HepG2 (cell line): Measurements from ENCODE around the gene SMAD7.

Source experiments
- ATF1 ChIP-seq: IDR thresholded peaks from 2 replicates; pipeline ENCODE4 v1.6.1; 2016; ENCODE audit warnings: mild to moderate bottlenecking, control low read depth
- KDM1A ChIP-seq: IDR thresholded peaks from 2 replicates; pipeline ENCODE4 v1.6.1; 2016; ENCODE audit warnings: missing compliant biosample characterization
- SIN3B ChIP-seq: fragments of 150-350 bp; IDR thresholded peaks from 2 replicates; pipeline ENCODE4 v1.6.1; 2014; ENCODE audit warnings: low read length
- TF ChIP-seq, protein P1 (sequence below): sonication (generic); formaldehyde crosslinking; IDR thresholded peaks from 2 replicates; pipeline ENCODE4 v1.5.0; 2020; ENCODE audit warnings: mild to moderate bottlenecking, missing genetic modification reagents, moderate library complexity
- TF ChIP-seq, protein P2 (sequence below): sonication (generic); formaldehyde crosslinking; IDR thresholded peaks from 2 replicates; pipeline ENCODE4 v1.8.1; 2023; ENCODE audit warnings: mild to moderate bottlenecking, missing genetic modification reagents

DNA sequence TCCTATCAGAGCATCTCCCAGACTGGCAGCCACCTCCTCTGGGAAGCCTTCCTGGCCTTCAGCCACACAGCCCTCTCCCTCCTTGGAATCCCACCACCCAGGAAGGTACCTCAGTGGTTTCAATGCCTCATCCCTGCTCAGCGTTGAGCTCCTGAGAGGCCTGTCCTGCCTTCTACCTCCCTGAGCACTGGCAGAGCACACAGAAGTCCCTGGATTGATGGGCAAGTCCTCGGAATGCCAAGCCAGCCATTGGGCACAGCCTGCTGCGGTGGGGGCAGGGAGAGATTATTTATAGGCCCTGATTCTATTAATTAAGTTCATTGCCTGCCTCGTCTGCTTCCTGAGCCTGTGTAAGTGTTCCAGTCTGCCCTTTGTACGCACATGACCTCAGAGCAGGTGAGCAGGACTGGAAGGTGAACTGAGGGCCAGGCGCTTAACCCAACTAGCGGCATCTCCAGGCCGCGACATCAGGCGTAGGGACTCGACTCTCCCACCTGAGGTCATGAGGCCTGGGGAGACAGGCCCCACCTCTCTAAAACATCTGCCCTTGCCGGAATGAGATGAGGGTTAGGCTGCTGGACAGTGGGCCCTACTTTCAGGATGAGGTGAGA is 63.4 kb downstream of the SMAD7 start:
- no peak for TF ChIP-seq SIN3B
- TF ChIP-seq, protein P1, sequence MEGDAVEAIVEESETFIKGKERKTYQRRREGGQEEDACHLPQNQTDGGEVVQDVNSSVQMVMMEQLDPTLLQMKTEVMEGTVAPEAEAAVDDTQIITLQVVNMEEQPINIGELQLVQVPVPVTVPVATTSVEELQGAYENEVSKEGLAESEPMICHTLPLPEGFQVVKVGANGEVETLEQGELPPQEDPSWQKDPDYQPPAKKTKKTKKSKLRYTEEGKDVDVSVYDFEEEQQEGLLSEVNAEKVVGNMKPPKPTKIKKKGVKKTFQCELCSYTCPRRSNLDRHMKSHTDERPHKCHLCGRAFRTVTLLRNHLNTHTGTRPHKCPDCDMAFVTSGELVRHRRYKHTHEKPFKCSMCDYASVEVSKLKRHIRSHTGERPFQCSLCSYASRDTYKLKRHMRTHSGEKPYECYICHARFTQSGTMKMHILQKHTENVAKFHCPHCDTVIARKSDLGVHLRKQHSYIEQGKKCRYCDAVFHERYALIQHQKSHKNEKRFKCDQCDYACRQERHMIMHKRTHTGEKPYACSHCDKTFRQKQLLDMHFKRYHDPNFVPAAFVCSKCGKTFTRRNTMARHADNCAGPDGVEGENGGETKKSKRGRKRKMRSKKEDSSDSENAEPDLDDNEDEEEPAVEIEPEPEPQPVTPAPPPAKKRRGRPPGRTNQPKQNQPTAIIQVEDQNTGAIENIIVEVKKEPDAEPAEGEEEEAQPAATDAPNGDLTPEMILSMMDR (CRISPR knock-in tag), result no peak
- TF ChIP-seq ATF1 (CRISPR knock-in tag), result no peak
- TF ChIP-seq, protein P2, sequence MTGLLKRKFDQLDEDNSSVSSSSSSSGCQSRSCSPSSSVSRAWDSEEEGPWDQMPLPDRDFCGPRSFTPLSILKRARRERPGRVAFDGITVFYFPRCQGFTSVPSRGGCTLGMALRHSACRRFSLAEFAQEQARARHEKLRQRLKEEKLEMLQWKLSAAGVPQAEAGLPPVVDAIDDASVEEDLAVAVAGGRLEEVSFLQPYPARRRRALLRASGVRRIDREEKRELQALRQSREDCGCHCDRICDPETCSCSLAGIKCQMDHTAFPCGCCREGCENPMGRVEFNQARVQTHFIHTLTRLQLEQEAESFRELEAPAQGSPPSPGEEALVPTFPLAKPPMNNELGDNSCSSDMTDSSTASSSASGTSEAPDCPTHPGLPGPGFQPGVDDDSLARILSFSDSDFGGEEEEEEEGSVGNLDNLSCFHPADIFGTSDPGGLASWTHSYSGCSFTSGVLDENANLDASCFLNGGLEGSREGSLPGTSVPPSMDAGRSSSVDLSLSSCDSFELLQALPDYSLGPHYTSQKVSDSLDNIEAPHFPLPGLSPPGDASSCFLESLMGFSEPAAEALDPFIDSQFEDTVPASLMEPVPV (CRISPR knock-in tag), result no peak
- TF ChIP-seq KDM1A (CRISPR knock-in tag), result no peak
